ENCODE measurements around the gene STX8.
"Not testable (repeated sequence)": the region's sequence is repeated elsewhere in the genome, so short reads cannot be mapped to it uniquely, and the experiment has no call there.

Gene STX8

DNA sequence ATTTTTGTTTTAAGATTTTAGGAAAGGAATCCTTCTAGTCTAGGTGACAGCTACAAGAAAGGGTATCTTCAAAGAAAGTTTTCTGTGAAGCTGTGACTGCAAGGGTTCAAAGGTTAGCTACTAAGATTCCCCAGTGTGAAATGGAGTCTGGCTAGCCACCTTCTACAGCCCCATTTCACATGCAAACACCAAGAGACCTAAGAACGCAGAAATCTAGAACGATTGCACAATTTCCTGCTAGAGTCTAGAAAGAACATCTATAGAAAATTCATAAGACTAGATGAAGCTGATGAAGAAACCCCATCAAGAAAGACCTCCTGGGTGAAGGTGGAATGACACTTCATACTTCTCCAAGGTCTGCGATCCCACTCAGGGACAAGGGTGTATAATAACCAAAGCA, 77.1 kb downstream of the STX8 start:
- no peak for DNase-seq

- no peak for DNase-seq
Measured at GRCh38 chr17:9488556-9488955, 87.1 kb downstream of the STX8 start.

DNA sequence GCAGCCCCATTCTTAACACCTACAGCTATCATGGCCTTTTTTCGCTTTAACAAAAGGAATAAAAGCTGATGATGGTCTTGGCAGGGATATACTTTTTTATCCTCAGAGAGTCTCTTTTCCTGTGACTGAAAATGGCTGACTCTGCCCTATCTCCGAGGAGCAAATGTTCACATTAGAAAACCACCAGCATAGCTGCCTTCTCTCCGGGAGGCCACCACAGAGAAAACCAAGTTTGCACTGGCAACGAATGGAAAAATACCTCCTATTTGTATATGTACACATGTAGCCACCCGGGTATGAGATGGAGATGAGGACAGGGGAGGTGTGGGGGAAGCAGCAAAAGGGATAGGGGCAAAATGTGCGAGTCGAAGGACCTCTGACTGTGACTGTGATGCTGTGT, 88.2 kb downstream of the STX8 start:
- DNase-seq = no peak

GRCh38 chr17:9484789-9485188, 90.8 kb downstream of the STX8 start:
- no peak for DNase-seq

DNA sequence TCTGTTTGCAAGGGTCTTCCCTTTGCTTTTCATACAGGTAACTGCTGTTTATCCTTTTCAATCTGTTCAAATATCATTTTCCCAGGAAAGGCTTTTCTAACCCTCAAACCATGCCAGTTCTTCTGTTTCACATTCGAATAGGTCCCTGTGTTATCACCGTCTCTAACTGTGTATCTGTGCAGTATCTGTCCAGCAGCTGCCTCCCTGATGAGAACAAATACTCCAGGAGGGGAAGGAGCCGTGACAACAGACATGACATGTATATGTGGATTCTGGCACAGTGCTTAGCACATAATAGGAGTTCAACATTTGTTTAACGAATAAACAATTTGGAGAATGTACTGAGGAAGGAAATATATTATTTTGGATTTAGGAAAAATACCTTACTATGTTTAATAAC, 95.7 kb downstream of the STX8 start:
- no peak for DNase-seq

- no peak for DNase-seq
Measured at GRCh38 chr17:9478889-9479288, 96.7 kb downstream of the STX8 start.

DNA sequence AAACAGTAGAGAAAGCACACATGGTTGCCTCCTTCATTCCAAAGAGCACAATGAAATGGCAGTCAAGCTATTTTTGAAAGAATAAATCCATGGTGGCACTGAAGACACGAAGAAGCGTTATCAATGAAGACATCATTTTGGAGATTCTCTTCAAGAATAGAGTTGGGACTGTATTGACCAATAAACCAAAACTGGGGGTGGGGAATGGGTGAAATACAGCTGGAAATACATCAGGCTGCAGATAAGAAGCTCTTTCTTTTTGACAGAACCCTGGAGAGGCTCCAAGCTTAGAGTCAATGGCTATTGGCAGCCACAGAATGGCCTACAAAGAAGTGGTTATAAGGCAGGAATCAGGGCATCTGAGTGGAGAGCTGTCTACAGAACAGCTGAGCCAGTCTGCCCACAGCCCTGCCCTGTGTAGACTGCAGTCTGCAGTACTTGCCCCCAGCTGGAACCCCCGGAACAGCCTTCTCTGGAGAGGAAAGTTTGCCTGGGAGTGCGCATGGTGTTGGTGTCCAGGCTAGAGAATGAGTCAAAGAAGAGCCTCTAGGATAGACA, 100.4 kb downstream of the STX8 start:
- no peak for DNase-seq

DNA sequence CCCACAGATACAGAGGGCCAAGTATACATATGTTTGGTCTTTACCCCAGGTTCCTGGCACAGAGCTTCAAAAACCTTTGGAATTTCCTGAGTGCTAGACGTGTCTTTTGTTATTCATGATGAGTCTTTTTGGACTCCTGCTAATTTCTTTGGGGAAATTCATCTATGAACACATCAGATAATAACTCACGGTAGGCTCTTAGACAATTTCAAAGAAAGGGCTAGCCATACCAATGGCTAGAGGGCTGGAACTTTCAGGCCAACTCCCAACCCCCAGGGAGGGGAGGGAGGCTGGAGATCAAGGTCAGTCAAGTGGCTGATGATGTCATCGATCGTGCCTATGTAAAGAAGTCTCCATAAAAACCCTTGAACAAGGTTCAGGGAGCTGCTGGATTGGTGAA, 101.9 kb downstream of the STX8 start:
- DNase-seq = no peak

DNA sequence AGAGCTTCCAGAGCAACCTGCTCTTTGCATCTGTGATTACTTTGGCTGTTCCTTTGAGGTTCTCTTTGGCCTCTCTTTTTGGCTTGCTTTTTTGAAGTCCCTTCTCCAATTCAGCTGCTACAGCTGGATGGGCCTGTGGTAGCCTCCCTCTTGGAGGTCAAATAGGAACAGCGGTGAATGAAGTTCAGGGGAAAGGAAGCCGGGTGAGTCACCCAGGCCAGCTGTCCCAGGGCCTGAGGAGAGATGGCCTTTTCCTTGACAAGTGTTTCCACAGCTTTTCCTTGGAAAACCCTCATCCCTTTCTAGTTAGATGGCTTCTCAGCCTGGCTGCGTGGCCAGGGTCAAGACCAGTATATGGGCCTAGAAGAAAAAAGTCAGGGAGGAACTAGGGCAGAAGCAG, 103.1 kb downstream of the STX8 start:
- DNase-seq = no peak

GRCh38 chr17:9472094-9472493, 103.5 kb downstream of the STX8 start:
- no peak for DNase-seq

GRCh38 chr17:9470171-9470570, 105.4 kb downstream of the STX8 start:
- DNase-seq = no peak

DNA sequence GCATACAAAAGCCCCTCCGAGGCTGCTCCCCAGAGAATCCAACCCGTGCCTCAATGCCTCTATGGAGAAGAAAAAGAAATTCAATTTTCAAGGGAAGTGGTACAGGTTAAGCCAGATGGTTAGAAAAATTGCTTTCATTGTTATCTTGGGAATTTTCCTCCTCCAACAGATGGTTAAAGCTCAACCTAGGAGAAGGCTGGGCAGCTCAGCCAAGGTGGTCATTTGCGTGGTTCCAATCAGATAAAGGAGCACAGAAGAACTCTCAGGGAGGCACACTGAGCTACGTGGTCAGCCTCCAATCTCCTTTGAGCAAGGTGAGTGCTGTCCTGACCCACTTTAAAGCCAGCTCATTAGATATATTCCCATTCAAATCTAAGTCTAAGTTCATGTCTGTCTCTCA, 106.7 kb downstream of the STX8 start:
- no peak for DNase-seq

GRCh38 chr17:9468532-9468931, 107.1 kb downstream of the STX8 start:
- no peak for DNase-seq

- no peak for DNase-seq
Measured at GRCh38 chr17:9467518-9467917, 108.1 kb downstream of the STX8 start.

- DNase-seq = no peak
Measured at GRCh38 chr17:9465210-9465921, 110.3 kb downstream of the STX8 start.

DNA sequence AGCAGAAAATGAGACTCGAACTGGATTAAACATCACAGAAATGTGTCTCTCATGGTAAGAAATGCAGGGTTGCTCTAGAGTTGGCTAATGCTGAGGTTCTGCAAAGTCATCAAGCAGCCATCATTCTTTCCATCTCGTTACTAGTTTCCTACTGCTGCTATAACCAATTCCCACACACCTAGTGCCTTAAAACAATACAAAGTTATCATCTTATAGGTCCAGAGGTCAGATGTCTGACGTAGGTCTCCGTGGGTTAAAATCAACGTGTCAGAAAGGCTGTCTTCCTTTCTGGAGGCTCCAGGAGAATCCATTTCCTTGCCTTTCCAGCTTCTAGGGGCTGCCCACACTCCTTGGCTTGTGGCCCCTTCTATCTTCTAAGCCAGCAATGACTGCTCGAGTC, 118.6 kb downstream of the STX8 start:
- no peak for DNase-seq

DNA sequence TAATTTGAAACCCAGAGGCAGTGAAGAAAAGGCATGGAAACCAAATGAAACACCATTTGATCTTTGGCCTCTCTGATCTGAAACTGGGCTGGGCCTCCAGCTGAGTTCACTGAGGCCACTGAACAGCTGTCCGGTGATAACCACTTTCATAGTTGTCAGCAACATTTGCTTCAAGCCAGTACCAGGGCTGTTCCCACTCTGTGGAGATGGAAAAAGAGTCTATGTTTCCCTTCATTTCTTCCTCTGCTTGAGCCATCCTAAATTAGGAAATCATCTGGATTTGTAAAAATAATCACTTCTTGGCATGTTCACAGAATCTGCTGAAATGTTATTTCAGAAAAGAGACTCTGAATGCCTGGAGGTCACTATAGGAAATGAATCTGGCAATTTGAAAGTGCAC, 119.3 kb downstream of the STX8 start:
- no peak for DNase-seq

- DNase-seq = peak; percentile 13
Measured at GRCh38 chr17:9451934-9452333, 123.7 kb downstream of the STX8 start.

DNA sequence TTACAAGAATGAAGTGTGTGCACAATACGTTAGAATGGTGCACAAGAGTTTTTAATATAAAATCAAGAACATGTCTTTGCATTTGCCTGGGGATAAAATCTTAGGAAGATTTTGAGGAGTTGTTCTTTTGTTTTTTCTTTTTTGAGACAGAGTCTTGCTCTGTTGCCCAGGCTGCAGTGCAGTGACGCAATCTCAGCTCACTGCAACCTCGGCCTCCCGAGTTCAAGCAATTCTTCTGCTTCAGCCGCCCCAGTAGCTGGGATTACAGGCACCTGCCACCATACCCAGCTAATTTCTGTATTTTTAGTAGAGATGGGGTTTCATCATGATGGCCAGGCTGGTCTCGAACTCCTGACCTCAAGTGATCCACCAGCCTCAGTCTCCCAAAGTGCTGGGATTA, 128.3 kb downstream of the STX8 start:
- DNase-seq = not testable (repeated sequence)

DNA sequence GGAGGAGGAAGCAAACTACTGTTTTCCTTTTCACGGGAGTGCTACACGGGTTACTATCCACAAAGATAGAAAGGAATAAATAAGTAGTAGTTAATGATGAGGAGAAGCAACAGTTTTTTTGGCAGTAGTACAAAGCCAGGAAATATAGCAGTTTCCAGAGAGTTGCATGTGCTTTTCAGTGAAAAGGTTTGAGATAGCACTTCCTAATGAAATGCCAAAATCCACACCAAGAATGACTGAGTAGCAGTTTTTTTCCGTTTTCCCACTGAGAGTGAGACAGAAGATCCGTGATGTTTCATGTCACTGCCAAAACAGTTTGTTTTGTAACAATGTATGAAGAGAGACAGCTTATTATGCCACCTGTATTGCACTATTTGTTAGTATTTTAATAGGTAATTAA, 129.1 kb downstream of the STX8 start:
- DNase-seq = no peak

- DNase-seq = no peak
Measured at GRCh38 chr17:9445424-9445823, 130.2 kb downstream of the STX8 start.

DNA sequence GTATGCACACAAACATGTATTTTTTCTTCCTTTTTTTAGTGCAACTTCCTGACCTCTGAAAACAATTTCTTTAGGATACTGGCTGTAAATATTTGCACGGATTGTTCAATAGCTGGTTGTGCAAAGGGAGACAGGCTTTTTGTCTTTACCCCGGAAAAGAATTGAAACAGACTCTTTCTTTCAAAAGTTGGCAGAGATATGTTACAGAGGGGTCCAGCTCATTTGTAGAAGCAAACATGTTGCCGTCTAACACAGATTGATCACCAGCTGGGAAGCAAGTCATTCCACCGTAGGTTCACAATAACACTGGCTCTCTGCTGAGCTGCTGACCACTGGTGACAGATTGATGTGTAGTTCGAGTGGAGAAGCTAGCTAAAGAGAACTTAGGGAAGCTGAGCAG, 130.9 kb downstream of the STX8 start:
- DNase-seq = no peak

DNA sequence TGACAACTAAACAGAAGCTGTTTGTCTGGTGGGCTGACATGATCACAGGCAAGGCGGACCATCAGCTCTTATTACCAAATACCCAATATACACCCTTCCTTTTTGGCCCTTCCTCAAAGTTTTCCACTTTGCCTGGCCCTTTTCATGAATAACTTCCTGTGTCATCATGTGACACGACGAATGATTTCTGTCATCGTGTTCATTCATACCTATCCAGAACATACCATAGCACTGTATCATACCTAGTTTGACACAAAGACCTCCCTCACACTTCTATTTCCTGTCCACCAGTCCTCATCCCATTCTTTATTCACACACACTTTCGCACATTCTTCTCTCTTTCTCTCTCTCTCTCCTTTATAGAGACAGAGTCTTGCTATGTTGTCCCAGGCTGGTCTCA, 131.8 kb downstream of the STX8 start:
- DNase-seq = no peak

GRCh38 chr17:9439851-9440250, 135.8 kb downstream of the STX8 start:
- DNase-seq = no peak

GRCh38 chr17:9436630-9437029, 139.0 kb downstream of the STX8 start:
- DNase-seq = no peak

All from inflammatory macrophage treated with lipopolysaccharide for 4 hours (primary cell).